Stimulated activated CD8-positive, alpha-beta memory T cell treated with anti-CD3 and anti-CD28 coated beads, Interleukin-7, amount 100 ng/mL, for 48 hours (primary cell): ENCODE measurements around the gene DTX1.

Source experiments
- DNase-seq, 2 donors: peaks; one replicate each; pipeline ENCODE4 v3.0.0-alpha.2; 2020; ENCODE audit warnings: low read depth in 1 of 2; ENCODE audit errors: extremely low read depth in 1 of 2

The DTX1 gene

DNA sequence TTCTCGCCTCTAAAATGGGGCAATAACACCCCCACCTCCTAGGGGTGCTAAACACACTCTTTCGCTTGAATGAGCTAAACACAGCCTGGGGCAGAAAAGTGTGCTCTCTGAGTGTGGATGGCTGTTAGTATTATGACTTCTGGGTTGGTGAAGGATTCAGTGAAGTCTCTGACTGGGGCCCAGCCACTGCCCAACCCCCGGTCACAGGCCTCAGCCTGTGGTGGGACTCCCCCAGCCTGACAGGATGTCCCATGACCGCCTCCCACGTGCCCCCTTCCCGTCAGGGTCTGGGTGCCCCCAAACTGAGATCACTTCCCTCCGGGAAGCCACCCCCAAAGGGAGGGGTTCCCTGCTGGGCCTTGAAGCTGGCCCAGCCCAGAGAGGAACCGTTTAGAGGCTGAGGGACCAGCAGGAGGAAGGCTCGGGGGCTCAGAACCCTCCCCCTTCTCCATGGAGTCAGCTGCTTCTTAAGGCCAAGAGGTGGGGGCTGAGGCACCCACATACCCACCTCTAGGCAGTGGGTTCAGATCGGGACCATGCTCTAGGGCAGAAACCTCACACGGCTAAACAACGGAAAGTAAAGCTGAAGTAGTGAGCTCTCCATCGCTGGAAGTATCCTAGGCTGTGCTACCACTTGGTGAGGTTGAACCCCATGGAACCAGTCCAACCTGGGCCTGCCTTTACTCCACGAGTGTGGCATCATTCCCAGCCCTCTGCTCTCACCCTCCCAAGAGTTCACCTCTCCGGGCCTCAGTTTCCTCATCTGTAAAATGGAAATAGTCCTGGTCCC, 13.8 kb downstream of the DTX1 start:
- peak; percentile 53 to 83 for DNase-seq

DNA sequence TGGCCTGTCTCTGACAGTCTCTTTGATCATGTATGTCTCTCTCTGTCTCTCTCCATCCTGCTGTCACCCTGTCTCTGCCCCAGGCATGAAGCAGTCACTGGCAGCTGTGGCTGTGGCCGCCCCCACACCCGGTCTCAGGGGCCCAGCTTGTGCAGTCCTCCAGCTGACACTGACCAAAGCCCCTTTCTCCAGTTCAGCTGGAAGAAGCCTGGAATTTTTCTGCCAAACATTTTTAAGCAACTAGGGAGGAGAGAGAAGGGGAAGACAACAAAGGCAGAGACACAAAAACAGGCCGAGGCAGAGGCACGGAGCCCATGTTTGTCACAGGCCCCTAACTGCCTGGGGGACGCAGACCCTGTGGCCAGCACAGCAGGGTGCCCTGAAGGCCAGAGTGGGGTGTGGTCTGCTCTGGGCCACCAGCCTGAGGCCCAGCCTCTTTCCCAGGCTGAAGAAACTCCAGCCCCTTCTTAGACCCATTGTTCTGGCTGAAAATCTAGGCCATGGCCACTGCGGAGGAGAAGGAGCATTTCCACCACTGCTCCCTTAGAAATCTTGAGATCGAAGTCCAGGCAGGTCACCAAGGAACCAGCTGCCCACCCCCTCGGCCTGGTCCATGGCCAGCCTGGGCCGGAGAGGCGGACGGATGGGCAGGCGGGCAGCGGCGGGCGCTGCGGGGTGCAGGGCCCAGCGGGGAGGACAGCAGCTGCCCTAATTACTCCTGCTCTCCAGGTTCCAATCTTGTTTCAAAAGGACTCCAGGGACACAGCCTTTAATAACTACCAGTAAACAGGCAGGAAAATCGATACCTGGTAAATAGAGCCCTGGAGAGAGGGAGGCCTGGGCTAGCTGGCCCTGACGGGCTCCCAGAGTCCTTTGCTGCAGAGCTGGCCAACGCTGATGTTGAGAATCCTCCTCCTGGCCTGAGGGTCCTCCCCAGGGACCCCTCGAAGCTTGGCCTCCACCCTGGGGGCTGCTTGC, 14.9 kb downstream of the DTX1 start:
- no peak for DNase-seq

DNA sequence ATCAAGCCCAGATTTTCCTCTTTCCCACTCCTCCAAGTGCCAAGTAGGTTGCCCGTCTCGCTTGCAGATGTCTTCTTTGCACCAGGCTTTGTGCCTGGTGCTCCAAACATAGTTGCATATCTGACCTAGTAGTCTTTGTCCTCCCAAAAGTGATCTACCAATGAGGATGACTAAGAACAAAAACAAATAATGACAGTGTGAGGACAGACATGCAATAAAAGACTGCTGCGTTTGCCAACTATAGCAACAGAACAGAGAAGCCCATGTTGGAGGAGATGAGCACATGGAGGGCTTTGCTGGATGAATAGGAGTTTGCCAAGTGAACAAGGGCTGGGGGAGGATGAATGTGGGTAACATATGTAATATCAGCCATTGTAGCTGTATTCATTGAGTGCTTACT, 15.6 kb downstream of the DTX1 start:
- DNase-seq = no peak

DNA sequence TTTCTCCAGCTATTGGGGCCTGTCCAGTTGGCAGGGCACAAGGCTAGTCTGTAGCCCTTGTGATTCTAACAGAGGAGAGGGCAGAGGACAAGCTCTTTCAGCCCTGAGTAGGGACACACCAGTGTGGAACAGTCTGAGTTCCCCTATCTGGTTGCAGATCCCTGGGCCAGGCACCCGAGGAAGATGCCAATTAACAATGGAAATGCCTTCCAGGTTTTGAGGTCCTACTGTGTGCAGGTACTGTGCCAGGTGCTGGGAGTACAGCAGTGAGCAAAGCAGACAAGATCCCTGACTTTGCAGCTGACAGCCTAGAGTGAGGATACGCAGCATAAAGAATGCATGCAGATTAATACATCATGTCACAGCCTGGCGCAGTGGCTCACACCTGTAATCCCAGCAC, 17.1 kb downstream of the DTX1 start:
- DNase-seq = no peak

DNA sequence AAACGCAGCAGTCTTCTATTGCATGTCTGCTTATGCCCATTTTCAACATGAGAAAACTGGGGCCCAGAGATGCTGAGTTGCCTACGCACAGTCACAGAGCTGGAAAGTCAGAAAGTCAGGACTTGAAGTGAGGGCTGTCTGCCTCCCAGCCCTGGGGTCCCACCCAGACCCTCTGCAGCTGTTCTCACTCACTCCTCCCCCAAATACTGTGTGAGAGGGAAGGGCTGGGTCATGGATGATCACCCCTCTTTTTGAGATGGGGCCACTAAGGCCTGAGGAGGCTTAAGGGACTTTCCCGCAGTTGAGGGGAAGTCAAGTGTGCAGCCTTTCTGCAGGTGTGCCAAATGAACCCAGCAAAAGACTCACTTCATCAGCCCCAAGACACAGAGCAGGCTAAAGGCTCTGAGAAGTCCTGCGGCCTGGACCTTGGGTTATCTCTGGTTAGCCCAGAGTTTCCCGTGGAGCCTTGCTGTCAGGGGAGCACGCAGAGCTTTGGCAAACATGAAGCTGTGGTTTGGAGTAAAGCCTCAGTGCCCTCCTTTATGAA, 18.7 kb downstream of the DTX1 start:
- DNase-seq = no peak

DNA sequence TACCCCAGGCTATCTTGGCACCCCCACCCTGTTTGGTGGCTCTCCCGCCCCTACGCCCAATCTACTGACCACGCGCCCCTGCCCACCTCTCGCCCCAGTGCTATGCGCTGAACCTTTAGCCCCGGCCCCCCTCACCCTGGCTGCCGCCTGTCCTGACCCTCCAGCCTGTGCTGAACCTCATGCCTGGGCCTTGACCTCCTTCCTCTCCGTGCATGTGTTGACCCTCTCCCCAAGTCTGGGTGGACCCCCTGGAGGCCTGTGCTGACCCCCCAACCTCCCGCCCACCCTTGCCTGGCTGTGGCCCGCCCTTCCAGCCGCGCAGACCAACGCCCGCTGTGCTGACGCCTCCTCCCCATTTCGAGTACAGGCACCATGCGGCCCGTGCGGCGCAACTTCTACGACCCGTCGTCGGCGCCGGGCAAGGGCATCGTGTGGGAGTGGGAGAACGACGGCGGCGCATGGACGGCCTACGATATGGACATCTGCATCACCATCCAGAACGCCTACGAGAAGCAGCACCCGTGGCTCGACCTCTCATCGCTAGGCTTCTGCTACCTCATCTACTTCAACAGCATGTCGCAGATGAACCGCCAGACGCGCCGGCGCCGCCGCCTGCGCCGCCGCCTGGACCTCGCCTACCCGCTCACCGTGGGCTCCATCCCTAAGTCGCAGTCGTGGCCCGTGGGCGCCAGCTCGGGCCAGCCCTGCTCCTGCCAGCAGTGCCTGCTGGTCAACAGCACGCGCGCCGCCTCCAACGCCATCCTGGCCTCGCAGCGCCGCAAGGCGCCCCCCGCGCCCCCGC, 20.7 kb downstream of the DTX1 start:
- no peak for DNase-seq

DNA sequence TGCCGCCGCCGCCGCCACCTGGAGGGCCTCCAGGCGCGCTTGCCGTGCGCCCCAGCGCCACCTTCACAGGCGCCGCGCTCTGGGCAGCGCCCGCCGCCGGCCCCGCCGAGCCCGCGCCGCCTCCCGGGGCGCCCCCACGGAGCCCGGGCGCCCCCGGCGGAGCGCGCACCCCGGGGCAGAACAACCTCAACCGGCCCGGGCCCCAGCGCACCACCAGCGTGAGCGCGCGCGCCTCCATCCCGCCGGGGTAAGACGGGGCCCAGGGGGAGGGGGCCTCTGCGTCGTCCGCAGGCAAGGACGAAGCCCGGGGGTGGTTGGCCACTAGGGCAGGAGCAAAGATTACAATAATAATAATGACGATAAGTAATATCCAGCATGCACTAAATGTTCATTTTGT, 21.3 kb downstream of the DTX1 start:
- DNase-seq = no peak

DNA sequence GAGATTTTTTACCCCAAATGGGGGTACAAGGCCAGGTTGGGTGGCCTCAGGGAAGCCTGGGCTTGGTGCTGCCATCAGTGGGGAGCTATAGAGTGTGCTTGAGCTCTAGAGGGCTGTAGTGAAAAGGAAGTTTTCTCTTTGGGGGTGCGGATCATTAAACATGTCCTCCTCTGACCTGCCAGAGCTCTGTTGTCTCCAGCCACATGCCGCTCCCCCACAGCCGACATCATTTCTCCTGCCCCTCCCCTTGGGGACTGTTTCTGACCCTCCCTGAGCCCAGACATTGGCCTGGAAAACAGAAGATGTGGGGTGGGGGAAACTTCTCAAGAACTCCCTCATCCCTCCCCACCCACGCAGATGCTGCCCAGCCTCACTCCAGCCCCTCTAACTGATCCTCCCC, 25.3 kb downstream of the DTX1 start:
- no peak for DNase-seq

DNA sequence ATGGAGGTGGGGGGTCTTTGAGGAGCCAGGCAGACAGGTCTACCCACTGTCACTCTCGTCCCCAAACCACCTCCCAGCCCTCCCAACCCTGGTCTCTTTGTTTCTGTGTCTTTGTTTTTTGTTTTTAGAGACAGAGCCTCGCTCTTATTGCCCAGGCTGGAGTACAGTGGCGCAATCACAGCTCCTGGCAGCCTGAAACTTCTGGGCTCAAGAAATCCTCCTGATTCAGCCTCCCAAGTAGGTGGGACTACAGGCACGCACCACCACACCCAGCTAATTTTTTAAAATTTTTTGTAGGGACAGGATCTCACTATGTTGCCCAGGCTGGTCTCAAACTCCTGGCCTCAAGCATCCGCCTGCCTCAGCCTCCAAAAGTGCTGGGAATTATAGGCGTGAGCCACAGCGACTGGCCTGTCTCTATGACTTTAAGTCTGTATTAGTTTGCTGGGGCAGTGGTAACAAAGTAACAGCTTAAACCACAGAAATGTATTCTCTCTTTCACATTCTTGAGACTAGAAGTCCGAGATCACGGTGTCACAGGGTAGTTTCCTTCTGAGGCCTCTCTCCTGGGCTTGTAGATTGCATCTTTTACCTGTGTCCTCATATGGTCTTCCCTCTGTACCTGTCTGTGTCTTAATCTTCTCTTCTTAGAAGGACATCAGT, 26.1 kb downstream of the DTX1 start:
- no peak for DNase-seq

DNA sequence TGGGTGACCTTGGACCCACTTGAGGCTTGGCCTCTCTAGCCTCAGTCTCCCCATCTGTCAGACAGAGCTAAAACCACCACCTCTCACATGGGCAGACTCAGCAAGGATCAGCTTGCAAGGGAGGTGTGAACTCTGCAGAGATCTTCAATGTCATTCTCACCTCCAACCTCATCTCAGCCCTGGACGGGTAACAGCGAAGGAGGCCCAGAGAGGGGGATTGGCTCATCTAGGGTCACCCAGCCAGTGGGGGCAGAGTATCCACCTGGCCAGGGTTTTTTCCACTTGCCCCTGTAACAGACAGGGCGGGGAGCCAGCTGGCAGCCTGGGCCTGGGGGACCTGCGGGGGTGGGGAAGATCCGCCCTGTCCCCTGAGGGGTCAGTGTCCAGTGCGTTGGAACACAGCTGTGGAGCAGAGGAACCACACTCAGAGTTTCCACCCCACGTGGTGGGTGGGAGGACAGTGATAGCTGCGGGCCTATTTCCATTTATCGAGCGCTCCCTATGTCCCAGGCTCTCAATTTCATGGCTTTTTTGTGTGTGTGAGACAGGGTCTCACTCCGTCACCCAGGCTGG, 27.4 kb downstream of the DTX1 start:
- no peak for DNase-seq

DNA sequence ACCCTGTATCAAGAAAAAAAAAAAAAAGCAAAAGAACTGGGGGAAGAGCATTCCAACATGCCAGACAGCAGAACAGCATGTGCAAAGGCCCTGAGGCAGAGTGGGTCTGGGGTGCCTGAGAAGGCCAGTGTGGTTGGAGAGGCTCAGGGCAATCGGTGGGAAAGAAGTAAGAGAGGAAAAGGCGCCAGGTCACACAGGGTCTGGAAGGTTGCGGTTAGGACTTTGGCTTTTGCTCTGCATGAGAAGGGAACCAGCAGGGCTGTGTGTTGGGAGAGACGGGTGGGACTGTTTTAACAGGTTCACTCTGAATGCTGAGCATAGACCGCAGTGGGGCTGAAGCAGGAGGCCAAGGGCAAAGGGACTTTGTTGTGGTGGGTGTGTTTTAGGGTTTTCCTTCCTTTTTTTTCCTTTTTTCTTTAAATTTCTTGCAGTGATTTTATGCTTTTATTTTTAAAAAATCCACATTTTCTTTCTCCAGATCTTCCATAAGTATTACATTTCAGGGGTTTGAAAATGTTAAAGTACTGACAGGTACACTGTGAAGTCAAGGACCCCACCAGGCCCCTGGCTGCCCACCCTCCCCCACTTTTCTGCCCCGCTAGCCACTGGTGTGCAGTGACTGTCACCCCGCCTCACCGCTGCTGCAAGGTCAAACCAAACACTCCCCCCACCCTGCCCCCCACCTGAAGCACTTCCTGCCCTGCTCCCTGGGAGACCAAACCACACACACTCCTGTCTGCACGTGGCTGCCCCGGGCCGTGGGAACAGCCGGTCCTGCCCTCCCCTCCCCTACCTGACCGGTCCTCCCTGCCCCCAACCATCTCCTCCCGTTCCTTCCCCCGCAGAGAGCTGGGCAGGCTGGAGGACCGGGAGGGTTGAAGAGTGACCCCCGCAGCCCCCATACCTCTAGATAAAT, 30.0 kb downstream of the DTX1 start:
- DNase-seq = peak in 1 of 2 donors; percentile 22

DNA sequence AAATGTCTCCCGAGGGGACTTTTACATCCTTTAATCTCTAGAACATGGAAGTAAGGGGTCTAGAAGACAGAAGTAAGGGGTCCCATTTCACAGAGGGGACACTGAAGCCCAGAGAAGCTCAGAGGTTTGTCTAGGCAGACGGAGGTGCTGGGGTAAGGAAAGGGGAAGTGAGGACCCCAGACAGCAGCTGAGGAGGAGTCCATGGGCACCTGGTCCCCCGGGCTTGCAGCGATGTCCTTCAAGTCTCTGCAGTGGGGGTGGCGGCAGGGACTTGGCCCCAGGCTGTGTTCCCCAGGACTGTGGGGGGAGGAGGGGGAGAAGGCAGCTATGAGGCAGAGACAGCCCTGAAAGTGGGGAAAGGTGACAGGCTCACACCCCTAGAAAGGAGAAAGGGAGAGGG, 30.7 kb downstream of the DTX1 start:
- no peak for DNase-seq

DNA sequence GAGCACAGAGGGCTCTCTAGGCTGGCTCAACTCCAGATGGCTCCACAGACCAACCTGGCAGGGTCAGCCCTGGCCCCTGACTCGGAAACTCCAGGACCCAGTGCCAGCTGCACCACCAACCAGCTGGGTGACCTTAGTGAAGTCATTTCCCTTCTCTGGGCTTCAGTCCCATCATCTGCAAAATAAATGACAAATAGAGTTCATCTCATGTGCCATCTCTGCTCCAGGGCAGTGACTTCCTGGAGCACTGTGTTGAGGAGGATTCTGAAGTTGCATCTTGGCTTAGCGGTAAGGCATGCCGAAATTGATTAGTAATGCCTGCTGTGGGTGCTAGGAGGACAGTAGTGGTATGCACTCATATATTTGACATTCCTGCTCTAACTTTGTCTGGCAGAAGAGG, 31.5 kb downstream of the DTX1 start:
- no peak for DNase-seq

DNA sequence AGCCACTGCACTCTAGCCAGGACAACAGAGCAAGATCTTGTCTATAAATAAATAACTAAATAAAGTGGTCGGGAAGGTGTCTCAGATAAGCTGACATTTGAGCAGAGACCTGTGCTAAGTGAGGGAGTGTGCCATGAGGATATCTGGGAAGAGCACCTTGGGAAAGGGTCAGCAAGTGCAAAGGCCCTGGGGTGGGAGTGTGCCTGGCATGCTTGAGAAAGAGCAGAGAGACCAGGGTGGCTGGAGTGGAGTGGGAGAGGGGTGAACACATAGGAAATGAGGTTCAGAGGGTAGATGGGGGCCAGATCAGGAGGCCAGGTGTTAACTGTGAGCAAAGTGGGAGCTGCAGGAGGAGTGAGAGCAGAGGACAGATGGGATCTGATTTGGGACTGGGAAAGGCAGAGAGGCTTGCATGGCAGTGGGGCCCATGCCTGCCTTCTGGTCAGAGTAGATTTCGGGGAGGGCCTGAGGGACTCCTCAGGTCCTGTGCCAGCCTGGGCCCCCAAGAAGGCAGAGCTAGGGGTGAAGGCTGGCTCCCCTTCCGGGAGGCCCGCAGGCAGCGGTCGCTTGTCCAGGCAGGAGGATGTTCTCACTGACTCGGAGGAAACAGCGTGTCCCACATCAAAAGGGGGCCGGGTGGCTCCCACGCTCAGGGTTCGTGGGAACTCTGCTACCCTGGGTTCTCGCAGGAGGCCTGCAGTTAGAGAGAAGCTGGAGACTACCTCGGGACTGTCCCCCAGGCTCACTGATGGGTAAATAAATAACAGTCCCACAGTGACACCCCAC, 32.6 kb downstream of the DTX1 start:
- DNase-seq = peak; percentile 30 to 57

DNA sequence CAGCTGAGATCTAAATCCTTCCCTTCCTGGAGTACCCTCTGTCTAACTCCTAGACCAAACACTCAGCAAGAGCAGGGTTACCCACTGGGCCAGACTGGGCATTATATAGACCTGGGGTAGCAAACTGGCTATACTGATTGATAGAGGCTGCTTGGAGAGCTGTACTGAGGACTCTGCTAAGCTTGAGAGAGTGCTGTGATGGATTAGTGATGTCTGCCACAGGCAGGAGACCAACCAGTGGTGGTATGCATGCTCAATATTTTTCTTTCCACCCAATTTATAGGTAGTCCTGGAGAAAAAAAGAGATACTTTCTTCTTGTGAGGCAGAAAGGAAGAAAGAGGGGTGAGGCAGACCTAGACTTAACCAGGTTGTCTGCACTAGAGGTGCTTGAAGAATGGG, 33.3 kb downstream of the DTX1 start:
- no peak for DNase-seq

DNA sequence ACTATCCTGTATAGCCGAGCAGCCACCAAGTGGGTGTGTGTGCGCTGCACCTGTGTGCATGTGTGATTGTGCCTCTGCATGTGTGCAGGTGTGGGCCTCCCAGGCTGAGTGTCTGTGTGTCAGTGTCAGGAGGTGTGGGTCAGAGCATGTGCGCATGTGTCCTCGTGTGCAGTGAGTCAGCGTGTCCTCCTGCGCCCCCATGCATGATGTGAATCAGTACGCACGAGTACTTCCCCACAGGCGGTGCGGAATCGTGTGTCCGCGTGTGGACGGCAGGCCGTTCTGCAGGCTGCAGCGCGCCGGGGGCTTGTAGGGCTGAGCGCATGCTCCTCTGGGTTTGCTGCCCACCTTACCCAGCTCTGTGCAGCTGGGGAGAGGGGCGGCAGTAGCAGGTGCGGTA, 34.2 kb downstream of the DTX1 start:
- DNase-seq = no peak

DNA sequence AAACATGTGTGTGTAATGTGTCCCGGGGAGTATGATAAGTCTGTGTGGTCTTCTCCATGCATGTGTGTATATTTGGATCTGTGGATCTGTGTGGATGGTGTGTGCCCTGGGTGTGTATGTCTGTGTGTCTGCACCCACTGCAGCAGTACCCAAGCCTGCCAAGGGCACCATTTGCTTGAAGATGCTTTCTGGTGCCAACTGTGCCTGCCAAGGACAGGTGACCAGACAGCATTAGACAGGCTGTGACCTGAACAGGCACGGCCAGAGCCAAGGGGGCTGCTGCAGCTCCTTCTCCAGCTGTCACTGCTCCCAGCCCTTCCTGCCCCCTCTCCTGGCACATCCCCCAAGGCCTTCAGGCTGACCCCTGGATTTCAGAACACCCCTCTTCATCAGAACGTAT, 35.0 kb downstream of the DTX1 start:
- DNase-seq = no peak
